Activated CD4-positive, alpha-beta T cell treated with anti-CD3 and anti-CD28 coated beads, Interleukin-2, Interleukin-4, amounts not matched to agents 100 ng/mL and 50 ng/mL, durations not matched to agents 16 hours and 8 hours (primary cell): Measurements from ENCODE around the gene FOXN3.

Experiments
- DNase-seq: peaks from one replicate; pipeline ENCODE4 v3.0.0-alpha.2; 2020; ENCODE audit warnings: low spot score

Gene FOXN3

DNA sequence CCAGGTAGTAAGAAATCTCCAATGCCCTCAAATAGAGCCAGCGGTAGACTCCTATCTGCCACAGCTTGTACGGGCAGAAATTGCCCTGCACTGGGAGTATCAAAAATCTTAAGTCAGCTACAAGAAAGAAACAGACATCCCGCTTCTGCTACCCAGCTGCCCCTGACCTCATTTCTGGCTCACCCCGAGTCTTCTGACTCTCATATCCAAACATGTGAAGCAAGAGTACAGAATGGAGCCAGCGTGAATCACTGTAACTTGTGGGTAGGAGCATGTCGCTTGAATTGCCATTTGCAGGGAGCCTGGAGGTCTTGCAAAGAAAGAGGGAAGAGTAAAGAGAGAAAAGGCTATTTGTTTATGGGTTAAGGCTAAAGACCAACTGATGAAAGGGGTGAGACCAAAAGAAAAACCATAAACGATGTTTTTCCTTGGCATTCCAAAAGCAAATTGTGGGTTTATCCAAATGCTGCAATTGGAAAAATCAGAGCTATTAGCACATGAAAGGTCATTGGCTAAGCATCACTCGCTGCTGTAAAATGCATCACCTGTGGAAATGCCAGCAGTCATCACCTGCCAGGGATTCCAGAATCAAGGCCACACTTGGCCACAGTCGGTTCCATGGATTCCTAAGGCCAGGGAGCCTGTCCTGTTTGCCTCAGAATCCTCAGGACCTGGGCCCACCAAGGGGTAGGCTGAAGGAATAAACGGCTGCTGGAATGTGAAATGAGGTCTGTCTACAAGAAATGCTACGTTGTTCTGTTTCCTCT, 86.6 kb downstream of the FOXN3 start:
- no peak for DNase-seq

DNA sequence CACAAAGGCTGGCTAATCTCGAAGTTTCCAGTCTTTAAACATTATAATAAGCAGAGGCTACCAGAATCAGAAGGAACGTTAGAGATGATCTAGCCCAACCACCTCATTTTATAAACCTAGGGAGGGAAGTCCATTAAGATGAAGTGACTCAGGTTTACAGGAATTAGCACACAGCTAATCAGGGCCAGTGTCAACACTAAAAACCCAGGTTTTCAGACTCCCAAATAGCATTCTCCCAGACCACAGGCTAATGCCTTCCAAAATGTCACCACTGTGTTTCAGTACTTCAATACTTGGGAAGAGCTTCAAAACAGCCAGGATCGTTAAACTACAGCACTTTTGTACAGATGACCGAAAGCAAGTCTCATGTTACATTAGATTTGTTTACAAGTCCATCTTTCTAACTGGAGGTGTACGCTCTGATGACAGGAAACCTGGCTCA, 89.2 kb downstream of the FOXN3 start:
- DNase-seq: no peak

DNA sequence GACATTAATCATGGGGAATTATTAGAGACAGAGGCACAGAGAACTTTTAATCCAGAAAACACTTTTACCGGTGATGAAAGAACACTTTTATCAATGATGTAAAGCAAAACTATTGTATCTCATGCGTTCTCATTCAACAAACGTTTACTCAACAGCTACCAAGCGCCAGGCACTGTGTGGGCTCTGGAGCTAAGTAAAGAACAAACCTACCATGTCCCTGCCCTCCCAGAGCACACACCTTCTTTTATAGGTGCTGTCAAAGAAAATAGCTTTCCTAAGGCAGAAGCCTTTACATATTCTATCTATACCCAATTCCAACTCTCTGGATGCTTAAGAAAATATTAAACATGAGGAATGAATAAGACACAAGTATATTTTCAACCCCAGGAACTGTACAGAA, 91.1 kb downstream of the FOXN3 start:
- DNase-seq: no peak

DNA sequence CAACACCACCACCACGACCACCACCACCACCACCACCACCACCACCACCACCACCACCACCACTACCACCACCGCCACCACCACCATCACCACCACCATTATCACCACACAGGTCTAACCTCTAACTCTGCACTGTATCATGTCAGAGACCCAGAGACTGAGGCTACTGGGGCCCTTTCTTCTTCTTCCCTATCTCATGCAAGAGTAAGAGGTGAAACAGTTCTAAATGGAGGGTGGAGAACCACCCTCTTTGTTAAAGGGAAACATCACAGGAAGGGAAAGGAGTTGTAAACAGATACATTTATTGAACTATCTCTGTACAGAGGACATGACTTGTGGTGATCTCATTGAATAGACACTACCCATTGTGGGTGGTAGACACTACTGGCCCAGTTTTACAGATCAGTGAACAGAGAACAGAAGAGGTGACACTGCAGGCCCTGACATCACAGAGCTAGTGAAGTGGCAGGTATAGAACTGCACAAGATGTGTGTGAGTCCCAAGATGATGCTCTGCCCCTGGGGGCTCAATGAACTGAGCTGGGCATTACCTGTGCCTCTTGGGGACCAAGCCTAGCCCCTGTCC, 91.6 kb downstream of the FOXN3 start:
- DNase-seq: no peak

DNA sequence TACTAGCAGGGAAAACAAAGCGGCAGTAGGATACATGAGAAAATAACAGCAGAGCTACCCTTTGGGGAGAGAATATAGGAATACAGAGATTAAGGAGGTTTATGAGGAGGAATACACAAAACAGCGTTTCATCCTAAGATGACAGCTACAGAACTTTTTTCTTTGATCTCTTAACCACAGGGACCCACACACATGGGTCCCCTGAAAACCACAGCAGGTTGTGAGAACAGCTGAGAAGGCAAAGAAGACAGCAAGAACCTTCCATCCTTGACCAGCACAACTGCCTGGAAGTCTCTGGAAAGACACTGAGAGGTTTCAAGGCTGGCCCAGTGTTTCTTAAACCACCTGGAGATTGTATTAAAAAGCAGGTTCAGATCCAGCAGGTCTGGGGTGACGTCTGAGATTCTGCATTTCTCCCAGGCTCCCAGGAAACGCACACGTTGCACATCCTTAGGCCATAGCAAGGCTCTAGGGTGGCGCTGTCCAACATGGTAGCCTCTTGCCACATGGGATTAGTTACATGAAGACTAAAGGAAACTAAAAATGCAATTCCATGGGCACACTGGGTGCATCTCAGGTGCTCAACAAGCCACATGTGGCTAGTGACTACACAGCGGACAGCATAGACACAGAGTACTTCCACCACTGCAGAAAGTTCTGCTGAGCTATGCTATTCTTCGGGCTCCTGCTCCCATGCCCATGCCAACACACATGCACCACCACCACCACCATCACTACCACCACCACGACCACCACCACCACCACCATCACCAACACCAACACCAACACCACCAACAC, 92.3 kb downstream of the FOXN3 start:
- DNase-seq: no peak

DNA sequence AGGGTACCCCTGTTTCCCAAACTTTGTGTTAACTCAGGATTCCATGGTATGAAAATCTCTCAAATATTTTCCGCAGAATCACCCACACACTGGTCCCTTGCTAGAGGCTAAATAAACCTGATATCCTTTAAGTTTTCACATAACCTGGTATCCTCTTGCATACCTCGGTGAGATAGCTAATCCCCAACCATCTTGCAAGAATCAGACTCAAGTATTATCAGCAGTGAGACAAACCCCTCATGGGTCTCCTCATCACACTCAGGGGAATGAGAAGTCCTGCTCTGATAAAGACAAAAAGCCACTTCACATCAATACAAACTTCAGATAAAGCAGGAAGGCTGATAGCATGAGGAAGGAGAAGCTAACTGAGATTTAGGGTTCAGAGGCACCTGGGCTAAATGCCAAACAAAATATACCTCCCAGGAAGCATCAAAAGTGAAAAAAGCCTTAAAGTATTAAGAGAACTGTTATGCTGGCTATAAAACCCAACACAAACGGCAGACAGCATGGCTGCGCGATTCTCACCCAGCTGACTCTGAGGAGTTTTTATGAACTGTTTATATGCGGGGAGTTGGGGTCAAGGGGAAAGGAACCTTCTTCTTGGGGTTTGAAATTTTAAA, 96.5 kb downstream of the FOXN3 start:
- no peak for DNase-seq

DNA sequence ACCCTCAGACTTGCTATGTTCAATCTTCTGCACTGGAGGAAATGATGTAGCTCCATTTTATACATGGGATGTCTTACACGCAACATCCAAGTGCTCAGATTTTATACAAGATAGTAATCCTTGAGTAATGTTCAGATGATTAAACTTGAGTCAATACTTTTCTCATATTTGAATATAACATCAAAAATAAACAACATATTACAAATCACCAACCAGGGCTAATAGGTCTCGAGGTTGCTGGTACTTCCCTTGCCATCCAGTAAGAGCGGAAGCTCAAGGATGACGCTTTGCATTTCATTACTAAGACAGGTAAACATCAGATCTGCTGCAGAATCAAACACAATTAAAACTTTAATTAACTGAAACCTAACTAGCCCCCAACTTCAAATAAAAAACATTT, 97.3 kb downstream of the FOXN3 start:
- no peak for DNase-seq

DNA sequence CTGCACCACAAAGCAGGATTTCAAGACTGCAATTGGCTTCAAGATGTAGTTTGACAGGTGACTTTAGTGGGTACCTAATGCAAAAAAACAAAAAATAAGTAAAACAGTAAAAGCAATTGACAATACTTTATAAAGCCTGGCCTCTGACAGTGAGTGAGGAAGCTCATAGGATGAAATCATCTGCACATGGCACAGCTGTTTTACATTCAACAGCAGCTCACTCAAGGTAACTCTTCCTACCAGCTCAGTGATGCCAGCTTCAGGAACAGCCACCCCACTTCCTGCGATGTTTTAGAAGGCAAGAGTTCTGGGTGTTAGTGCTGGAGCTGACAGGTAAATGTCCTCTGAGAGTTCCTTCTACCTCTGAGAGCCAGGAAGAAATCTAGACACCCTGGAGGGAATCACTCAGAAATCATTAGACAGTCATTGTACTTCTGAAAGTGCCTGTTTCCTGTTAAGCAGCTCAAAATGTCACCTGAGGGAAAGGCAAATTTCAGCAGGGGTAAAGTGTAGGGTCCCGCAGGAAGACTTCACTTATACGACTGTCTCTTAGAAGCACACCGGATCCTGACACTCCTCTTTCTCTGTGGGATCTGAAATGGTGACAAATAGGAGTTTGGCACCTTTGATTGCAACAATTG, 99.9 kb downstream of the FOXN3 start:
- no peak for DNase-seq

DNA sequence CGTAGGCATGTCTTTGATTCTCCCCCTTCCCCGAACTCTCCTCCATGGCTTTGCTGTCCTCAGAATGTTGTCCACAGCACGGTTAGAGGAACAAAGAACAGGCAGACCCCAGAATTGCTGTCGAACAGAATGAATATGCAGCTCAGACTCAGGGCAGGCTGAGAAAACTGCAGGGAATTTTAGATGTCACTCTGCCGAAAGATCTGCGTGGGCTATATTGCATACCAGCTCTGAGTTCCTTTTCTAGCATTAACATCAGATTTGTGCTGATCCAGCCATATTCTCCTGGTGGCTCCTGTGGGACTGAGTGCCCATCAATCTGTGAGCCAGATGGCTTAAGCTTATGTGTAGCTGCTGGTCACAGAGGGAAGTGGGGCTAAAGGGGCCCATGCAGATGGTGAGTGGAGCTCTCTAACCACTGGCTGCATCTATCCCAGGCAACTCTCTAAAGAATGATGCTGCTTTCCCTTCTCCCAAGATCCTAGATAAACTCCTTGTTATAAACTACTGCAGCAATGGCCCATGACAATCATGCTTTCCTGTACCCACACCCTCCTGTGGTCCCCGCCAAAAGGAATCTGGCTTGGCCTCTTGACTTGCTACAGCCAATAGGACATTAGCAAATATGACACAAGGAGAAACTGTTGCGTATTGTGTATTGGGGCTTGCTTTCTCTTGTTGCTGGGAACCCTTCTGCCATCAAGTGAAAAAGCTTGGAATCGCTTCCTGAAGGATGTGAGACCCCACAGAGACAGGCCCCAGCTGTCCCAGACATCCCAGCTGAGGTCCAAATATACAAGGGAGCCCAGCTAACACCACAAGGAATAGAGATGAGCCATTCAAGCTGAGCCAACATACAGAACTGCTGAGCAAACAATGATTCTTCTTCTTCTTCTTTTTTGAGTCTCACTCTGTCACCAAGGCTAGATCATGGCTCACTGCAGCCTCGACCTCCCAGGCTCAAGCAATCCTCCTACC, 101.3 kb downstream of the FOXN3 start:
- no peak for DNase-seq

DNA sequence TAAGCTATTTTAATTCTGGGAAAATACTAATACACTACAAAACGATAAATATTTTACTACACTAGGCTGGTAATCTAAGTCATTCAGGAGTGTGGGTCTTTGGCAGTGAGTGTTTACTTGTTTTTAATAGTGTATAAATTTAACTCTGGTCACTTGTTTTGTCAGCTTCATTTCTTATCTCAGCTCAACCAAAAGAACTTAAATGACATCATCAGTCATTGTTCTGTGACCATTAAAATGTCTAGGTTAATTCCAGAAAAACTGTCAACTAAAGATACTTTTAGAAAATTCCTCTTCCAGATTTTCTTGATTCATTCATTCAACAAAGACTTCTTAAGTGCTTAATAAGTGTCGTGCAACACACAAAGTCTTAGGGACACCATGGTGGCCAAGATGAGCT, 102.8 kb downstream of the FOXN3 start:
- DNase-seq: no peak

DNA sequence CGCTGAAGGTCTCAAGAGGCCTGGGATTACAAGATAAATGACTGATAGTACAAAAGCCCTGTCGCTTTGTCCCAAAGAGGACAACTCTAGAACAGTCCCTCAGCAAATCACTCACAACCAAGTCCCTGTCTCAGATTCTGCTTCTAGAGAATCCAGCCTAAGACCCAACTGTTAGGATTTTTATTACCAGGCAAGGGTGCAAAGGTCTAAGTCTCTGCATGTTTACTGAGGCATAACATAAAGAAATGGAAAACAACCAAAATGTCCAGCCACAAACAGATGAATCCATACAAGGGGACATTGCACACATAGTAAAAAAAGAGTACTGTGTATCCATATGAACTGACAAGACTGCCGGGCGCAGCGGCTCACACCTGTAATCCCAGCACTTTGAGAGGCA, 104.1 kb downstream of the FOXN3 start:
- DNase-seq: no peak

DNA sequence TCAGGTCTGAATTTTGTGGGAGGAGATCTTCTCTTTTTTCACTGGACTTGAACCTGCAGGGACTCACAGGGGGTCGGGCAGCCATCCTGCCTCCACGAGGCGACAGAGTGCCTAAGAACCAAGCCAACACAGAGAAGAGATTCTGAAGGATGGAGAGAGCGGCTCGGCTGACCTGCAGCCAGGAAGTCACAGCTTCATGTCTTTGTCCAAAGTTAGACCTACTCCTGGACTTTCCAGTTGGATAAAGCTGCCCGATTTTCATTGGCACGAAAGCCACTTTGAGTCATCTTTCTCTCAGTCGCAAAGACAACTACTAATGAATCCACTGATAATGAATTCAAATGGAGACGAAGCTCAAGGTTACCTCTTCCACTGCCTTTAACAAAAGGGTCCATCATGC, 106.8 kb downstream of the FOXN3 start:
- DNase-seq: no peak

DNA sequence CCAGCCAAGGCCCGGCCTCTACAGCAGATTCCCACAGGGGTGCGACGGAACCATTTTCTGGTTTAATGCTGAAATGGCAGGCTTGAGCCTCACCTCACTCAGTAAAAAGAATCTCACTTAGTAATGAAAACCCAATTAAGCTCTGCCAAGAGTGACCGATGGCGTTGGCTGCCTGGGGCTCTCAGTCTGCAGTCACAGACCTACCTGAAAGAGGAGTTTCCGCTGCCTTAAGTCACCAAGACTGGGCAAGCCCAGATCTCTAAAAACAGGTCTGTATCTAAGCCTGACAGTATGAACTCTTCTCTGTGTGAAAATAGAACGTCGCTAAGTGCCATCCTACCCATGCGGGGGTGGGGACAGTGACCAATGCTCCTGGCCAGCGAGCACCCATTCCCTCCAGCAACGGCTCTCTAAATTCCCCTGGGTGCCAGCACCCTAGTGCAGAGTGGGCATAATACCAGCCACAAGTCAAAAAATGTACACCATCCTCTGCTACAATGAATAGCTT, 107.3 kb downstream of the FOXN3 start:
- no peak for DNase-seq

DNA sequence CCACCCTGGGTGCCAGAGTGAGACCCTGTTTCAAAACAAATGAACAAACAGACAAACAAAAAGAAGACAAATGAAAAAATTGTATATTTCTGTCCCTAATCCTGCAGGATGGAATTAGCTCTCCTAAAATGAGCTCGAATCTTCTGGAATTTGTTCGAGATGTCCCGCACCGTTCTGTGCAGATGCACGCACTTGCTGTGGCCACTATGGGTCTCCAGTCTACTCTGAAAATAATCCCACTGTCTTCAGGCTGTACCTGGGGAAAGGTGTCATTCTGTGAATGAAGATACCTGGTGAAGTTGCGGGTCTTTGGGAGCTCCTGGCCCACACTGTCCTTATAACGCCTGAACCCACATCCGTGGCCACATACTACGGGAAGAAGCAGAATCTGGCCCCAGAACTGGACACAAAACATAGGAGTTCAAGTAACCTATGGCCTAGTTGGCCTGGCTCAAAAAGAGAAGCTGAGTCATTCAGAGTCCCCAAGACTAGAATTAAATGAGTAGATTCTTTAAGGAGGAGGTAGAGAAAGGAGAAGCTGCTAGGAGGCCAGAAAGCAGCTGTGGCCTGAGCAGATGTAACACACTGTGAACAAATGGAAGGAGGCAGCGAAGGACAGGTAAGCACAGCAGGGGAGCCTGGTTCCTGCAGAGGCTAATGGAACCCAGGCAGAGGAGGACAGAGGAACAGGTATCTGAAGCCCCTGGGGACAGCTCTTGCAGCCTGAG, 108.6 kb downstream of the FOXN3 start:
- no peak for DNase-seq

DNA sequence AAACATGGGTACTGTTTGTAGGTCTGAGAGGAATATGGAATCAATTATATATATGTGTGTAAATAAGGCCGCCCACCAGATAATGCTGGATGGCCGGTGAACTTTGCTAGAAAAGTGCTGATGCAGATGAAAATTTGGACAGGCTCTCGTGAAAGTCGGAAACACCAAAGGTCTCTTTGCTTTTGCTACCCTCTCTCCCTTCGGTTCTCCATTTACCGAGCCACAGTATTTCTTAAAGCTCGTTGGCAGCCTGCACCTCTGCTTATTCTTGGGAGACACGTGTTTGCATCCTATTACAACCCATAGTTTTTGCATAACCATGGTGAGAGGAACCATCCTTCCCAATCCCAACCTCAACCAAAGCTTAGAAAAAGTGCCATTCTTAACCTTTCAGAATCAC, 109.6 kb downstream of the FOXN3 start:
- no peak for DNase-seq

DNA sequence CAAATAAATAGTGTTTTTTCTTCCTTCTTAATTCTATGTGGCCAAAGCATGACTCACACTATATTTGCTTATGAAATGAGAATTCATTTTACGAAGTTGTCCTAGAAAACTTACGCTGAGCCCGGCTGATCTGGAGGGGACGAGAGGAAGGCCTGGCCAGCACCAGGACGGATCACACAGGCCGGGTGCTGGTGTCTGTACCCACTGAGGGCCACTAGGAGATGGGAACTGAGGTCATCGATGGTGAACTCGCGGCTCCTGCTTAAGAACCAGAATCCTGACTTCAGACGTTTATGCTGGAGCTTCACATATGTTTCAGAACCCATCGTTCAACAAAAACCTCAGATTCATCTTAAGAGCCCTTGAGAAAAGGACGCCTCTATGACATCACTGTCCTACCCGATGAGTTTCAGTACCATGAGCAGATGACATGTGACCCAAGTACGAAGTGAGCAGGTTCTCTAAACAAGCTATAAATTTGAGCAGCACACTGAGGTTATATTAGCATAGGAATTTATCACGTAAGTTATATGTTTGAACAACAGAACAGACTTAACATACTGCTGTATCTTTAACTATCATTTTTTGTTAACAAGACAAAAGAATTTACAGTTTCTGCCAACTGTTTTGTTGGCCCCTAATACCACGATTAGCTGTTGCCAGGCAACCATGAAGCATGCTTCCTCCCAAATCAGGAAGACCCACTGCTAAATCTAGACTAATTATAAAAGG, 111.9 kb downstream of the FOXN3 start:
- DNase-seq: no peak

DNA sequence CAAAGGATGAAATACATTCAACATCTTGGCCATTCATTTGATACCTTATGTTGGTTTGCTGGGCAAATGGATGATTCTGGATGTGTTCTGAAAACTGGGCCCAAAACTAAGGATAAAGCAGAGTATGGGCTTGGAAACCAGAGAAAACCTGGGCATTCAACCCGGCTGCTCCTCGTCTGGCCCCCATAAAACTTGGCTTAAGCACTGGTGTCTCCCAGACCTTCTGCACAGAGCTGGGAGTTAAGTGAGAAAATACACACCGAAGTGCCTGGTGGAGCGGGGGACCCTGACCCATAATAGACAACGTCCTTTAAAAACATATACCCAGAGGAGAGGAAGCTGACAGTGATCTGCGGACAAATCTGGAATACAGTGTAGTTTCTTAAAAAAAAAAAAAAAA, 112.5 kb downstream of the FOXN3 start:
- no peak for DNase-seq

DNA sequence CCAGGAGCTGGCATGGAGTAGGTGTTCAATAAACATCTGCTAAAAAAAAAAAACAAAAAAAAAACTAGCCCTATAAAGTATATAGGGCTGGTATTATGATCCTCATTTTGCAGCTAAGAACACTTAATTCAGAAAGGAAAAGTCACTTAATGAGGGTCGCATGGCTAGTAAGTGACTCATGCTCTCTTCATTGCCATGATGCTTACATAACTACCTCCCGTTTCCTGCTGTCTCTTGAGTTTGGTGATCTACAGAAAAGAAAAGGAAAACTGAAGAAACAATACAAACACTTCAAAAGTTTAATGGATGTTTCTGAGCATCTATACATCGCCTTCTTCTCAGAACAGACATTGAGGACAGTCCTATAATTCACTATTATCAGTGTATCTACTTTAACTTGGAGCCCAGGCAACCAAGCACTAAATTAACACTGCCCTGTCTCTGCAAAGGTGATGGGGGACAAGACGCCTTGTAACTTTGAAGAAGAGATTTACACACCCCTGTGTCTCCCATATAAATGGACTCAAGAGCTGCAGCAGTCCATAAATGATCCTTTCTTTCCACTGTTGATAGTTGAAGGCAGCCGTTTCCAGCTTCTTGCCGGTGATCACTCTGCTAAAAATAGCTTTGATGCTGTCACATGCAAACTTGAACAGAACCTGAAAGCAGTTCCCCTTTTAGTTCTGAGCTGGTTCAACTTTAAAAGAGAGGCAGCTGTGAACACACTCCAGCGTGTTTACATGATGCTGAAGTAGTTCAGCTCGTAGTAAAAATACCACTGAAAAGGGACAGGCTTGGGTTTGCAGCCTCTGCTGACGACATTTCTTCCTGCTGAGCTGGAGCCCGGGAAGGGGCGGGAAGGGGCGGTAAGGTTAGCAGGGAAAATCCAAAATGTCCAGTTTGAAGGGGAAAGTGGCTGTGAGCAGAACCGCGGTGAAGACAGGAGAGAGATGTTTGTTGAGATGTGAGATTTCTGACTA, 113.3 kb downstream of the FOXN3 start:
- peak; percentile 20 for DNase-seq
